ENCODE measurements around the gene OR9Q1. TPM values are rescaled to one million over a fixed set of nuclear protein-coding genes. Genes with fewer than 3 reads are reported as not detected.

Gene OR9Q1, protein sequence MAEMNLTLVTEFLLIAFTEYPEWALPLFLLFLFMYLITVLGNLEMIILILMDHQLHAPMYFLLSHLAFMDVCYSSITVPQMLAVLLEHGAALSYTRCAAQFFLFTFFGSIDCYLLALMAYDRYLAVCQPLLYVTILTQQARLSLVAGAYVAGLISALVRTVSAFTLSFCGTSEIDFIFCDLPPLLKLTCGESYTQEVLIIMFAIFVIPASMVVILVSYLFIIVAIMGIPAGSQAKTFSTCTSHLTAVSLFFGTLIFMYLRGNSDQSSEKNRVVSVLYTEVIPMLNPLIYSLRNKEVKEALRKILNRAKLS
- not detected in 2 replicates for total RNA-seq

GRCh38 chr11:58023435-58023931 is at the start of gene OR9Q1:
TSS of gene OR9Q1 (plus strand) at chr11:58023881. CDS start at chr11:58179445, 155,564 bp downstream.

GRCh38 chr11:58030653-58031052 is 7.0 kb downstream of the OR9Q1 start, which contains the start of gene OR6Q1:
TSS of gene OR6Q1 (plus strand) at chr11:58030953. CDS start at chr11:58030953, 0 bp downstream.

GRCh38 chr11:58125469-58125868 is 101.8 kb downstream of the OR9Q1 start, which contains the start of gene OR9I1:
TSS of gene OR9I1 (minus strand) at chr11:58125530. CDS start at chr11:58119444, 6,086 bp downstream.

GRCh38 chr11:58188770-58189169 is 165.1 kb downstream of the OR9Q1 start, which contains the start of gene OR9Q2:
TSS of gene OR9Q2 (plus strand) at chr11:58189070. CDS start at chr11:58190491, 1,421 bp downstream.

GRCh38 chr11:58204042-58204441 is 180.4 kb downstream of the OR9Q1 start, which contains the start of gene OR1S2:
TSS of gene OR1S2 (minus strand) at chr11:58204142. CDS start at chr11:58204142, 0 bp downstream.

GRCh38 chr11:58212420-58212819 is 188.7 kb downstream of the OR9Q1 start, which contains the start of gene OR1S1:
TSS of gene OR1S1 (plus strand) at chr11:58212720.

Other genes with a start within 250 kb of the OR9Q1 start
- gene OR6Q1, start 7.1 kb downstream of the OR9Q1 start, total RNA-seq = not detected in 2 replicates
- gene OR9I1, start 101.6 kb downstream of the OR9Q1 start, total RNA-seq = not detected in 2 replicates
- not detected in 2 replicates for gene OR9Q2, start 165.2 kb downstream of the OR9Q1 start, total RNA-seq
- gene OR1S2, start 180.3 kb downstream of the OR9Q1 start, total RNA-seq = not detected in 2 replicates
- not detected in 2 replicates for gene OR1S1, start 188.8 kb downstream of the OR9Q1 start, total RNA-seq
- gene OR10Q1, start 205.0 kb downstream of the OR9Q1 start, total RNA-seq = not detected in 2 replicates
- gene OR10W1, start 244.4 kb downstream of the OR9Q1 start, total RNA-seq = not detected in 2 replicates